Endothelial cell of umbilical vein (primary cell): ENCODE results near the gene OPRL1. TPM values are rescaled to one million over a fixed set of nuclear protein-coding genes. Genes with fewer than 3 reads are reported as not detected.

Experiments used
- BruUV-seq: library from RNA; stranded (reverse); fragments of 400-500 nt; replicated peaks from 2 replicates; lab custom pipeline; 2021; lab: Mats Ljungman, UMichigan
- CTCF ChIA-PET: fragments of 300-600, 350-600 bp; sonication (Branson Sonifier 250); formaldehyde crosslinking; loops from one replicate; lab custom pipeline; 2021; ENCODE audit warnings: antibody characterized with exemption, inconsistent platforms; lab: Charles Lee
- POLR2A ChIA-PET: fragments of 300-600, 350-600 bp; sonication (Branson Sonifier 250); formaldehyde crosslinking; loops from one replicate; lab custom pipeline; 2021; ENCODE audit warnings: antibody characterized with exemption, inconsistent platforms; lab: Charles Lee
- DNase-seq: peaks from one replicate; pipeline ENCODE4 v3.0.0-alpha.2; 2011; ENCODE audit warnings: low read depth, low spot score
- FAIRE-seq: peaks from 2 replicates; lab custom pipeline; 2011; peaks lifted over from hg19 to GRCh38; lab: Jason Lieb, UNC
- H2AFZ ChIP-seq: 2 replicates; pipeline ENCODE4 v1.6.0; 2012; ENCODE audit warnings: low read depth, low read length, control low read depth, inconsistent platforms
- H3K27ac ChIP-seq: 2 replicates; pipeline ENCODE4 v1.5.1; 2011; ENCODE audit warnings: low read depth, mild to moderate bottlenecking, control low read depth, low read length, moderate library complexity; ENCODE audit not compliant: insufficient read depth
- H3K27me3 ChIP-seq, 2 experiments: 2 replicates each; pipeline versions ENCODE4 v1.6.0 to v1.6.1; 2011; ENCODE audit warnings: low read length in 2 of 2, mixed read lengths in 1 of 2; ENCODE audit not compliant: control insufficient read depth in 2 of 2, insufficient read depth in 2 of 2
- H3K36me3 ChIP-seq, 2 experiments: 2 replicates in 1 of 2; 3 replicates in 1 of 2; pipeline ENCODE4 v1.5.1; 2011; ENCODE audit warnings: low read length in 2 of 2, mild to moderate bottlenecking in 1 of 2, moderate library complexity in 1 of 2; ENCODE audit not compliant: control insufficient read depth in 2 of 2, insufficient read depth in 2 of 2; ENCODE audit errors: extremely low read depth in 1 of 2
- H3K4me1 ChIP-seq: 3 replicates; pipeline ENCODE4 v1.5.1; 2011; ENCODE audit warnings: mild to moderate bottlenecking, low read length; ENCODE audit not compliant: control insufficient read depth, insufficient read depth; ENCODE audit errors: extremely low read depth
- H3K4me2 ChIP-seq: 2 replicates; pipeline ENCODE4 v1.6.1; 2011; ENCODE audit warnings: low read length, control low read depth, mixed read lengths; ENCODE audit not compliant: insufficient read depth
- H3K4me3 ChIP-seq, 3 experiments: fragments of 200-600 bp in 1 of 3; sonication (generic), shearing (Covaris generic) in 1 of 3; replicated peaks in 1 of 3; 2 replicates each; pipeline ENCODE4 v1.5.1; 2011 to 2016; ENCODE audit warnings: control low read depth in 3 of 3, low read length in 3 of 3, mild to moderate bottlenecking in 2 of 3, inconsistent platforms in 1 of 3, low read depth in 1 of 3, moderate library complexity in 1 of 3; ENCODE audit not compliant: insufficient read depth in 1 of 3
- H3K79me2 ChIP-seq: 2 replicates; pipeline ENCODE4 v1.6.0; 2012; ENCODE audit warnings: low read length, inconsistent platforms; ENCODE audit not compliant: control insufficient read depth, insufficient read depth
- H3K9ac ChIP-seq: replicated peaks from 2 replicates; pipeline ENCODE3; 2011; ENCODE audit warnings: low read length, control low read depth; ENCODE audit not compliant: insufficient read depth; ENCODE audit errors: extremely low read depth
- H3K9me1 ChIP-seq: replicated peaks from 3 replicates; pipeline ENCODE4 v1.6.0; 2011; ENCODE audit warnings: mild to moderate bottlenecking, low read length; ENCODE audit not compliant: control insufficient read depth, insufficient read depth; ENCODE audit errors: extremely low read depth
- H3K9me3 ChIP-seq: replicated peaks from 2 replicates; pipeline ENCODE4 v1.5.1; 2012; ENCODE audit warnings: low read length, inconsistent platforms; ENCODE audit not compliant: control insufficient read depth, insufficient read depth
- H4K20me1 ChIP-seq: replicated peaks from 2 replicates; pipeline ENCODE3; 2011; ENCODE audit warnings: mild to moderate bottlenecking, low read length; ENCODE audit not compliant: control insufficient read depth, insufficient read depth; ENCODE audit errors: extremely low read depth
- EZH2 ChIP-seq: IDR thresholded peaks from 2 replicates; pipeline ENCODE4 v1.6.1; 2012; ENCODE audit warnings: borderline replicate concordance, low read depth, mild to moderate bottlenecking, moderate library complexity, low read length, inconsistent platforms; ENCODE audit not compliant: severe bottlenecking
- FOS ChIP-seq: IDR thresholded peaks from 2 replicates; pipeline ENCODE4 v1.6.1; 2011; ENCODE audit warnings: mild to moderate bottlenecking, low read length, moderate library complexity, borderline replicate concordance; ENCODE audit not compliant: insufficient read depth
- GATA2 ChIP-seq: IDR thresholded peaks from 2 replicates; pipeline ENCODE4 v1.7.0; 2011; ENCODE audit warnings: low read depth, mild to moderate bottlenecking, moderate library complexity, mixed read lengths, low read length; ENCODE audit not compliant: insufficient read length, insufficient read depth
- JUN ChIP-seq: IDR thresholded peaks from 2 replicates; pipeline ENCODE4 v1.6.1; 2011; ENCODE audit warnings: borderline replicate concordance, low read depth; ENCODE audit not compliant: insufficient read length, insufficient read depth
- MAX ChIP-seq: IDR thresholded peaks from 2 replicates; pipeline ENCODE4 v1.6.1; 2011; ENCODE audit not compliant: insufficient read depth, insufficient read length
- POLR2A ChIP-seq: IDR thresholded peaks from 2 replicates; pipeline ENCODE4 v1.6.1; 2012; ENCODE audit warnings: low read depth, mild to moderate bottlenecking, control low read depth, low read length
- POLR2AphosphoS5 ChIP-seq: IDR thresholded peaks from 2 replicates; pipeline ENCODE4 v1.6.1; 2012; ENCODE audit warnings: low read depth, mild to moderate bottlenecking, control low read depth, low read length, moderate library complexity; ENCODE audit not compliant: insufficient read depth
- dilution Hi-C: fragments of 300-500 bp; cut with MboI; formaldehyde crosslinking; loops from one replicate; pipeline ENCODE4 v1.15.0; 2019; ENCODE audit warnings: low sequenced_read_pairs; ENCODE audit not compliant: extremely low pct_ligation_motif_present
- intact Hi-C: fragments of 100-400 bp; cut with micrococcal nuclease; formaldehyde crosslinking; loops from one replicate; pipeline ENCODE4 v1.10.0; 2022
- polyA plus RNA-seq, 4 experiments: library from polyadenylated mRNA; depleted of rRNA in 3 of 4; stranded (reverse) in 3 of 4; unstranded in 1 of 4; fragments of >200 nt; gene quantifications; 2 replicates each; pipeline versions ENCODE4 v1.2.1 to v1.2.3, GENCODE V29; 2011 to 2012; ENCODE audit warnings: missing spikeins in 1 of 4
- total RNA-seq: library from RNA; stranded (reverse); gene quantifications from 2 replicates; pipeline ENCODE4 v1.2.3, GENCODE V29; 2021

OPRL1 gene
- total and polyA plus RNA-seq, 2 donors (not counting 3 experiments of a cell fraction or from before 2014, with no cell fraction given): 1.9 to 2.0 TPM

- peaks cover 0 to 13% of the 10 kb centered on the region in 2 experiments for H3K36me3 ChIP-seq
- intact Hi-C loops (no loop called here), dilution Hi-C loops (no loop called here)
- H3K27me3 ChIP-seq: no peaks in the 10 kb centered on the region
- H3K9ac ChIP-seq: no peak overlapping the region
- H4K20me1 ChIP-seq: no peaks in the 10 kb centered on the region
- H3K9me1 ChIP-seq: no peaks in the 10 kb centered on the region
- peaks cover 31% of the 10 kb centered on the region for H3K4me1 ChIP-seq
- POLR2A ChIA-PET: no interaction called here
- no TSS peak for BruUV-seq
- DNase-seq: no peak
- no peaks in the 10 kb centered on the region for H3K9me3 ChIP-seq
- H3K4me2 ChIP-seq: no peak overlapping the region
- no peaks in the 10 kb centered on the region for H3K79me2 ChIP-seq
- FAIRE-seq: no peak
- no peak overlapping the region for H3K27ac ChIP-seq
- no peak overlapping the region for H2AFZ ChIP-seq
- TF ChIP-seq POLR2A: peak; percentile 18
- no peak for TF ChIP-seq MAX
- H3K4me3 ChIP-seq: no peak overlapping the region
- CTCF ChIA-PET: interaction anchor here (0.8 to 7.5 kb wide), 2 partner anchors 19 to 56 kb away, joined by 4 to 412 read pairs; partner anchors contain the start of genes PRPF6, SOX18 and TCEA2
Measured at GRCh38 chr20:64036346-64037198, 43.3 kb upstream of the OPRL1 start.

- intact Hi-C loops: no loop called here
- Histone ChIP-seq H3K9ac (no peak overlapping the region), H2AFZ (no peak overlapping the region), H4K20me1 (no peaks in the 10 kb centered on the region), H3K9me3 (no peaks in the 10 kb centered on the region), H3K79me2 (no peaks in the 10 kb centered on the region), H3K36me3 (peaks cover 0 to 10% of the 10 kb centered on the region in 2 experiments), H3K9me1 (no peaks in the 10 kb centered on the region), H3K4me1 (peaks cover 37% of the 10 kb centered on the region), H3K27me3 (no peaks in the 10 kb centered on the region), H3K4me2 (no peak overlapping the region), H3K27ac (no peak overlapping the region), H3K4me3 (no peak overlapping the region)
- ChIA-PET CTCF (interaction anchor here (0.8 to 7.5 kb wide), 2 partner anchors 18 to 57 kb away, joined by 4 to 412 read pairs; partner anchors contain the start of genes PRPF6, SOX18 and TCEA2), POLR2A (no interaction called here)
- no peak for TF ChIP-seq FOS
- TF ChIP-seq EZH2: no peak
- TF ChIP-seq GATA2: no peak
- TF ChIP-seq POLR2AphosphoS5: no peak
- no peak for TF ChIP-seq JUN
- TF ChIP-seq POLR2A: no peak
- dilution Hi-C loops: no loop called here
- FAIRE-seq (no peak), DNase-seq (no peak)
- TSS peak; percentile 8 for BruUV-seq
Measured at GRCh38 chr20:64037199-64037497, 42.7 kb upstream of the OPRL1 start.
